ENCODE results near the gene PLCB2.

The PLCB2 gene

DNA sequence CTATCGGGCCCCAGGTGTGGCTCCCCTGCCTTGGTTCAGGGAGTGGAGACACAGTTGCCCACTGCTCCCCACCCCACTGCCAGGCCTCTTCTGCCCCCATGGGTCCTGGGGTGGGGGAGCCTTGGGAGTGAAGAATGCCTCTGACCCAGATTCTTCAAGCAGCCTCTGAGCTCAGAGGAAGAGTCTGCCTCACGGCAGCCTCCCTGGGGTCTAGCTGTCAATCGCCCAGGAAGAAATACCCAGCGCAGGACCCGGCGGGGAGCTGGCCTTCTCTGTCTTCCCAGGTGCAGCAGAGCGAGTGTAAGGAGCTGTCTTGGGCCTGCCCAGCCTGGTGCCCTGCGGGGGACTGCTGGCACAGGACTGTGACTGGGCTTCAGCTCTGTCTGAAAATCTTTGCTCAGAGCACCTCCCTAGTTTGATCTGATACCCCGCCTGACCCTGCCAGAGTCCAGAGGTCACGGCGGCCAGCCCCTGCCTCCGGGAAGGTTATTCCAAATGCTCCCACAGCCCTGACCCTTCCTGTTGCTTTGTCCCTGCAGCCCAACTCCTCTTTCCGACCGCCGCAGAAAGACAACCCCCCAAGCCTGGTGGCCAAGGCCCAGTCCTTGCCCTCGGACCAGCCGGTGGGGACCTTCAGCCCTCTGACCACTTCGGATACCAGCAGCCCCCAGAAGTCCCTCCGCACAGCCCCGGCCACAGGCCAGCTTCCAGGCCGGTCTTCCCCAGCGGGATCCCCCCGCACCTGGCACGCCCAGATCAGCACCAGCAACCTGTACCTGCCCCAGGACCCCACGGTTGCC, 35.9 kb downstream of the PLCB2 start:
- DNase-seq (ENCODE audit: low spot score): no peak

- DNase-seq (ENCODE audit: low spot score): no peak
Measured at GRCh38 chr15:40270246-40270995, 37.3 kb downstream of the PLCB2 start.

- no peak for DNase-seq (ENCODE audit: low spot score)
Measured at GRCh38 chr15:40269604-40270003, 38.1 kb downstream of the PLCB2 start.

DNA sequence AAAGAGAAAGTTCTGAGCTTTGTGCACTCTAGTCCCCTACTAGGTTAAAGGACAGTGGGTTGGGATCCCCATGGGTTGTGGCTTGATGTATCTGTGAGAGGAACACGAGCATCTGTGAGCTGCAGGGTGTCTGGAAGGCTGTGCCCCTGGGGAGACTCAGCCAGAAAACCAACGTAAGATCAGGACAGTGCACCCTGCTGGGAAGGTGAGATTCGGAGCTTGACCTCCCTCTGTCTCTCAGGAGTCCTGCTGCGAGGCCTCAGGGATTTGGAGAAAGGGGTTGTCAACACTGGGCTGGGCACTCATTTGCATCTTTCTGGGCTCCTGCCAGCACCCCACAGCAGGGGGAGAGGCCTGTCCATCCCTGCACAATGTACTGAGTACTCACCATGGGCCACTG, 40.1 kb downstream of the PLCB2 start:
- no peak for DNase-seq (ENCODE audit: low spot score)

- no peak for DNase-seq (ENCODE audit: low spot score)
Measured at GRCh38 chr15:40266828-40267304, 40.9 kb downstream of the PLCB2 start.

- DNase-seq (ENCODE audit: low spot score): no peak
Measured at GRCh38 chr15:40265875-40266274, 41.9 kb downstream of the PLCB2 start.

DNA sequence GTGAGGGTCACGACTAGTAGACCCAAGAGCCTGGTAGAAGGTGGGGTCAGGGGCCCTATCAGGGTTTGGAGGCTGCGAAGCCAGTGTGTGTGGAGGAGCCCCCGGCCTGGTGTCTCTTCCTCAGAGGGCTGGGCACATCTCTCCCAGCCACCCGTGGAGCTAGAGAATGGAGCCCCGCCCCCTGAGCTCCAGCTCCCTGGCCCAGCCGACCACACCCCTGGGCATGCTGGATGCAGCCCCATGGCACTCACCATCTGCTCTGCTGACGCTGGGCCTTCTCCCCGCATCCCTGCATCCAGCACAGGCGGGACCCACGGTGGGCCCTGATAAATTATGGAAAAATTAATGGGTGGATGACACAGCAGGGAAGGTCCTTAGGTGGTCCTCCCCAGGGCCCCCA, 42.4 kb downstream of the PLCB2 start:
- DNase-seq (ENCODE audit: low spot score): no peak

DNA sequence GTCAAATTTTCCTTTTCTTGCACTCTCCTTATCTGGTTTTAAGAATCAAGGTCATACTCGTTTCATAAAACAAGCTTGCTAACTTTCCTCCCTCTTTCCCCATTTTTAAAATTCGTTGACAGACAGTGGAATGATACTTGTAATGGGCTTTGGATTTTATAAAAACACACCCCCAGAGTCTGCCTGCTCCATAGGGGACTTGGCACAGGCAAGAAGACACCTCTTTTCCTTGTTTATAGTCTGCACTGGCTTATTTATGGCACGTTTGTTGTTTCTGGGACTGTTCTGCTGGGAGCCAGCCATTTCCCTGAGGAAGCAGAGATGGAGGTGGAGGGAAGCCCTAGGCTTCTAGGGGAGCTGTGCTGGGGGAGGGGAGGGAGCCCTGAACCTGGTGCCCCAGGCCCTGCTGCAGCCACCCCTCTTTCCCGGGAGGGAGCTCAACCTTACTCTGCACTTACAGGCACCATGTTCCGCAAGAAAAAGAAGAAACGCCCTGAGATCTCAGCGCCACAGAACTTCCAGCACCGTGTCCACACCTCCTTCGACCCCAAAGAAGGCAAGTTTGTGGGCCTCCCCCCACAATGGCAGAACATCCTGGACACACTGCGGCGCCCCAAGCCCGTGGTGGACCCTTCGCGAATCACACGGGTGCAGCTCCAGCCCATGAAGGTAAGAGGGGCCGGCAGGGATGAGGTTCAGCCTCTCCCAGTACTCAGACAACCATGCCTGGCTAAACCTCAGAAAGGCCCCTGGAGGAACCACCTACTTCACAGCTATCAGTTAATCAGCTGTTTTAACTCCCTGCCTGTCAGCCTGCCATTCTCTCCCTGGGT, 43.2 kb downstream of the PLCB2 start:
- DNase-seq (ENCODE audit: low spot score): no peak

DNA sequence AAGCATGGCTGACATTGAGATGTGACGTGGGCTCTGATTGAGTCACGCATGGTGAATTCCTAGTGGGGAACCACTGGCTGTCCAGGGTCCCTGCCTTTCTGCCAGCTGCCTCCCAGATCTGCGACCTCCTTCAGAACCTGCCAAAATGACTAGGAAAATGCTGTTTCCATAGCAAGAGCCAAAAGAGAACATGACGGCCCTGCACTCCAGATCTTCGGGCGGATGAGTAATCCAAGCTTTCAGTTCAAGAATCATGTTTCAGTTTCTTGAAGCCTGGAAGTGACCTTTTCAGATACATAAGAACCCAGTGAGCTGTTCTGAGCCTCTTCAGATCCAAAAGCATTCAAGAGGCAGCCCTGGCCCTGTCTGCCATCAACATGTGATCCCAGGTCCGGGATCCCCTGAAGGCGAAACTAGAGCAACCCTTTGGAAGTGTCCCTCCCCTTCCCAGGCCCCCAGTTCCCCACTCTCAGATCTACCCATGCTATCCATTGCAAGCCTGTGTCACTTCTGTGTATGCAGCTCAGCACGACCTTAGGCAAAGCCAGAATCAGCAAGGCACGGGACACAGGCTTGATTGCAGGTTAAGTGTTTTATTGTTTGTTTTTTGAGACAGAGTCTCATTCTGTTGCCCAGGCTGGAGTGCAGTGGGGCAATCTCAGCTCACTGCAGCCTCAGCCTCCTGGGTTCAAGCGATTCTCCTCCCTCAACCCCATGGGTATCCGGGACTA, 44.5 kb downstream of the PLCB2 start:
- DNase-seq (ENCODE audit: low spot score): no peak

DNA sequence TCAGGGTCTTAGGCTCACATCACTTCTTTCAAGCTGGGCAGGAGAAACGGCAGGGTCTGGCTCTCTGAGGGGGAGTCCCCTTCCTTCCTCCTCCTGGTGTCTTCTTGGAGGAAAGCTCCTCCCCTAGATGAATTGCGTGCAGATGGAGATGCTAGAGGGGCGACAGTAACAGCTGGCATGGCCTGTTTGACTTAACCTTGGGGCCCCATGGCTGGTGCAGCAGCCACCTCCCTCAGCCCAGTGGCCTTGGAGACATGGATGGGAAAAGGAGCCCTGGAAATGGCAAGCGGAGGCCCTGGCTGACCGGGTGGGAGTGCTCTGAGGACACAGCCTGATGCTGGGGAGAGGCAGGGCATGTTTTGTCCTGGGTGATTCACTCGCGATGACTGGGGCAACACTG, 48.7 kb downstream of the PLCB2 start:
- DNase-seq (ENCODE audit: low spot score): no peak

DNA sequence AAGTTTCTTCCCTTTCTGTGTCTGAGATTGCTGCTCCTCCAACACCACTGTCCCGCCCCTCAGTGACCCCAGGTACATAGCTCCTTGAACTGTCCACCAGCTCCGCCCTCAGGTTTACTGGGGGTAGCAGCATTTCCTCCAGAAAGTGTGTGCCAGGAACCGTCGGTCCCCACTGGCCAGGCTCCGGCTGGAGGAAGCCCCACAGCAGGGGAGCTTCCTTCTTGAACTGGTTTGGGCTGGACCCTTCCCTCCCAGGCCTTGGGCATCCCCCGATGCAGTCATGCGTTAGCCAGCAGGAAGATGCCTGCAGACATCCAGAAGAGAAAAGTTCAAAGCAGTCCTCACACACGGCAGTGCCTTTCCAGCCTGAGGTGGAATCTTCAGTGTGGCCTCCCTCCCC, 49.2 kb downstream of the PLCB2 start:
- no peak for DNase-seq (ENCODE audit: low spot score)

DNA sequence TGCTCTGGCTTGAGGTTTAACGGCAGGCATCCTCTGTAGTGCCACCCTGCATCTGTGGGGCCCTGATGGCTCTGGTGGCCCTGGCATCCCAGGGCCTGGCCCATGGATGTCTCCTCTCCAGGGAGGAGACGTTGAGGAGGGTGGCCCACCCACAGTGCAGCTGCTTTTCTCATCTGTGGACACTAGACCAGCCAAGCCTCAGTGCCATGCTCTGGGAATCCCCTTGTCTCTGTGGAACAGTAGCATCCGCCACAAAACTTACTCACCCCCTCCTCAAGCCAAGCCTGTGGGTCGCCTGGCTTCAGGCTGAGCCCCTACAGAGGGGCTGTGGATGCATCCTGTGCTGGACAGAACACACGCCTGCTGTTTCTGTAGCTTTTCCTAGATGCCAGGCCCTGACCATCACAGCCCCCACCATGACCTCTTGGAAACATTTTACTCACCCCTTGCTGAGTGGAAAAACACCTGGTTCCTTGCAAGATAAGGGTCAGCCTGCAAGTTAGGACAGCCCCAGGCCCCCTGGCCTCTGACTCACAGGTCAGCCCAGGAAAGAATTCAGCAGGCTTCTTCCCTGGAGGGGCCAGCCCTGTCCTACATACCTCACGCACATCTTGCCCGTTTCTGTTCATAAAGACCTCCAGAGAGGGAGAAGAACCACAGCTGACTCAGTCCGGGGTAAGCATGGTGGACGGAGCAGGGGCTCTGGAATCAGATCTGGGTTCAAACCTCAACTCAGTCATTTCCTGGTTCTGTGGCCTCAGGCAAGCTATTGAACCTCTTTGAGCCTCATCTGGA, 49.9 kb downstream of the PLCB2 start:
- no peak for DNase-seq (ENCODE audit: low spot score)

- no peak for DNase-seq (ENCODE audit: low spot score)
Measured at GRCh38 chr15:40256638-40257235, 51.0 kb downstream of the PLCB2 start.

- no peak for DNase-seq (ENCODE audit: low spot score)
Measured at GRCh38 chr15:40255033-40255432, 52.7 kb downstream of the PLCB2 start.

DNA sequence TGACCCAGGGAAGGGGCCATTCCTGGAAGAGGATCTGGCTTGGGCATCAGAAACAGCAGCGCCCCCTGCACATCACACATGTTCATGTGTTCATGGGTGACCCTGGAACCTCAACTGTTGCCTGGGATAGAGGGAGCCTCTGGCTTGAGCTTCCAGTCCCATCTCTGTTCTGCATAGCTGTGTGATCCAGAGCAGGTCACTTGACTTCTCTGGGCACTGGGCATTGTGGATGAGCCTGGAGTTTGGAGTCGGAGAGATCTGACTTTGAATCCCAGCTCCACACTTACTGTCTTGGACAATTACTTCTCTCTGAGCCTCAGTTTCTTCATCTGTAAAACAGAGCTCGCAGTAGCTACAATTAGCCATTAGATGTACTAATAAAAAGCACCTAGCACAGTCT, 53.3 kb downstream of the PLCB2 start:
- no peak for DNase-seq (ENCODE audit: low spot score)

DNA sequence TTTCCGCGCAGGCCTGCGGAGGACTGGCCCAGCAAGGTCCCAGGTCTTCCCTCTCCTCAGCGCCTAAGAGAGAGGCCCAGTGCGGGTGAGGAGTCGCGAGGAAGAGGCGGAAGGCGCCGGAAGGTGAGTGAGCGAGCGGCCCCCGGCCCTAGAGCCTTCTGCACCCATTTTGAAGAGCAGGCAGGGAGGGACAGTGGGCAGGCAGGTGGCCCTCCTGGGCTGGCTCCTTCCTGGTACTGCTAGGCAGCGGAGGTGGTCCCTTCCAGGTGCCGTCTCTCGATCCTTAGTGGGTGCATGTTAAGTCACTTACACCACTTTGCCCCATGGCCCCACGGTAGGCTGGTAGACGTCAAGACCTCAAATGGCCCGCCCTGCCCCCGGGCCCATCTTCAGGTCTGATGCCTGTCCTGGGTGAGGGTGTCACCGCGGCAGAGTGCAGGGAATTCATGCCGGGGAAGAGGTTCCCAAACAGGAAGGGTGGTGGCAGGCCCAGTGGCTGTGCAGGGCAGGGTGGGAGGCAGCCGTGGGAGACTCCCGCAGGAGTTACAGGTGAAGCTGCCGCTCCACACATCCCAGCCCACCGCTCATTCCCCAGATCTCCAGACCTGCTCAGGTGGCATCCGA, 54.5 kb downstream of the PLCB2 start:
- no peak for DNase-seq (ENCODE audit: low spot score)

DNA sequence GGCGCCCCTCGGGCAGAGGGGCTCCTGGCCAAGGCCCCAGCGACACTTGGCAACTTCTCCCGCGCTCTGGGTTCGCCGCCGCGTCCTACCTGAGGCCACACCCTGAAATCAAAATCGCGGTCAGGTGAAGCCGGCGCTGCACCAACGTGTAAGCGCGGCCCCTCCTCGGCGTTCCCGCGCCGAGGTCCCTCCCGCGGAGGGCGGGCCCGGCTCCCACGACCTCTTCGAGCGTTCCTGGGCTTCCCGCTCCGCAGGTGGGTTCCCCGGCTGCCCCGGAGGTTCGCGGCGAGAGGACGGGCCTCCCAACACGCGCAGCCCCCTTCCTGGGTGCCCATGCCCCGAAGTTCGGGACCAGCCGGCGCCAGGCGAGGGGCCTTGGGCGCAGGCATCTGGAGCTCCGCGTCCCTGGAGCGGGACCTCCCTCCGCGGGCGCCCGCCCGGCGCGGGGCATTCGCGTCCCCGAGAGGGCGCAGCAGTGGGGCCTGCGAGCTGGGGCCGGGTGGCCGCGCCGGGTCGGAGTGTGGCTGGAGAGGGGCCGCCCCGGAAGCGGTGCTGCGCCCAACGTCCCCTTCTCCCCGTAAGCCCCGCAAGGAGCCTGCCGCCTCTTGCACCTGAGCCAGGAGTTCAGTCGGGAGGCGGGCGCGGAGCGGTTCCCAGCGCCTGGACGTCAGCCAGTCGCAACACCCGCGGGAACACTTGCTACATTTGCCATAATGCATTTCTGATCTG, 55.1 kb downstream of the PLCB2 start:
- no peak for DNase-seq (ENCODE audit: low spot score)

DNA sequence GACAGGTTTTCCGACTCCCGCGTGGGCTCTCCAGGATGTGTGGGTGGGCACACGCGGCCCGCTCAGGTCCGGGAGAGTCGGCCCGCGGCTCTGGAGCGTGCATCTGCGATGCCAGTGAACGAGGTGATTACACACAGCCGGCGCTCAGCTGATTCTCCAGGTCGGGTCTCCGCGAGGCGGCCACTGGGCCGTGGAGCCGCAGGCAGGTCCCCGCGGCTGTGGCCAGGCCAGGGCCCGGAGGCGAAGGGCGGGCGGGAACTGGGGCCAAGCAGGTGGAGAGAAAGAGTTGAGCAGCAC, 55.6 kb downstream of the PLCB2 start:
- no peak for DNase-seq (ENCODE audit: low spot score)

DNA sequence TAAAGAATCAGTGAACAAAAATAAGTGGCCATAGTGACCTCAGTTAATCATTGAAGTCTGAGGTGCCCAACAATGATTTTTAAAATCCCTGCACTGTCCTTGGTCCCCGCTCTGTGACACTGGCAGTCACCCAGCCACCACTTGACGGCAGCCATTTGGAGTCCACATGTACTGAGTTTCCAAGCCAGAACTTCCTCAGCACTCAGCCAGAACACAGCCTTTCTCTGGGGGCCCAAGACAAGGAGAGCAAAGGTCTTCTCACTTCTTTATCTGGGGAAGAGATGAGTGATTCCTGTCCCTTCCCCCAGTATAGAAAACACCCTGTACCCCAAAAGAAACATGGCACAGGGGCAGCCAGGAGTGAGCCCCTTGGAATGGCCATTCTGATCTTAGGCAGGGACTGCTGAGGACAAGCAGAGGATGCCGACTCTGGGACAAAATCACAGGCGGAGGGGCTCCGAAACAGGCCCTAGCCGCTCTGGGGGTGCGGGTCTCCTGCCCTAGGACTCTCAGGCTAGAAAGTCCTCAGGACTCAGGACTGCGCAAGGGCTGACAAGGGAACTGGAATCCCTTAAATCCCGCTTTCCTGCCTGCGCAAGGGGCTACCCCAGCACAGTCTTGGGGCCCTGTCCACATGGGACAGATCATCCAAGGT, 56.1 kb downstream of the PLCB2 start:
- DNase-seq (ENCODE audit: low spot score): no peak

All from NAMALWA (cell line).